NCI-H345 (cell line): Measurements from ENCODE around the gene OR4K17.
"Not testable (repeated sequence)": the region's sequence is repeated elsewhere in the genome, so short reads cannot be mapped to it uniquely, and the experiment has no call there.

Experiments
- DNase-seq: peaks from one replicate; lab custom pipeline; 2025; lab: John Stamatoyannopoulos, UW

Gene OR4K17

GRCh38 chr14:20110438-20110837 lies at the start of gene OR4K17:
Gene OR4K17, plus strand, starts transcription at chr14:20110739. Its CDS starts 6,761 bp downstream, at chr14:20117500.
- no peak for DNase-seq

- no peak for DNase-seq
Measured at GRCh38 chr14:20092050-20092449, 18.5 kb upstream of the OR4K17 start.

GRCh38 chr14:20093442-20093841 lies 17.1 kb upstream of the OR4K17 start:
- DNase-seq, result no peak

- DNase-seq, result not testable (repeated sequence)
Measured at GRCh38 chr14:20098926-20099770, 11.4 kb upstream of the OR4K17 start.

- DNase-seq, result no peak
Measured at GRCh38 chr14:20112321-20112720, 1.8 kb downstream of the OR4K17 start.

GRCh38 chr14:20116748-20117147 lies 6.2 kb downstream of the OR4K17 start:
- DNase-seq, result no peak

- DNase-seq, result no peak
Measured at GRCh38 chr14:20118795-20119194, 8.3 kb downstream of the OR4K17 start.

- no peak for DNase-seq
Measured at GRCh38 chr14:20138520-20138919, 28.0 kb downstream of the OR4K17 start, which contains the start of gene OR4N5. Gene OR4N5, plus strand, starts transcription at chr14:20138820. Its CDS starts 4,916 bp downstream, at chr14:20143736.

- DNase-seq, result no peak
Measured at GRCh38 chr14:20143911-20144310, 33.4 kb downstream of the OR4K17 start.

- no peak for DNase-seq
Measured at GRCh38 chr14:20144820-20145219, 34.3 kb downstream of the OR4K17 start.

- DNase-seq, result no peak
Measured at GRCh38 chr14:20164462-20164861, 53.9 kb downstream of the OR4K17 start.

GRCh38 chr14:20167091-20167490 lies 56.6 kb downstream of the OR4K17 start:
- no peak for DNase-seq

- DNase-seq, result not testable (repeated sequence)
Measured at GRCh38 chr14:20169852-20170251, 59.3 kb downstream of the OR4K17 start.
